Measurements from ENCODE around the gene PAFAH2. TPM values are rescaled to one million over a fixed set of nuclear protein-coding genes. Genes with fewer than 3 reads are reported as not detected.

PAFAH2 gene
- total and polyA plus RNA-seq, 2 of the 13 experiments (the other 11 are each of a cell fraction or from before 2014, with no cell fraction given): 6.9 to 9.4 TPM

DNA sequence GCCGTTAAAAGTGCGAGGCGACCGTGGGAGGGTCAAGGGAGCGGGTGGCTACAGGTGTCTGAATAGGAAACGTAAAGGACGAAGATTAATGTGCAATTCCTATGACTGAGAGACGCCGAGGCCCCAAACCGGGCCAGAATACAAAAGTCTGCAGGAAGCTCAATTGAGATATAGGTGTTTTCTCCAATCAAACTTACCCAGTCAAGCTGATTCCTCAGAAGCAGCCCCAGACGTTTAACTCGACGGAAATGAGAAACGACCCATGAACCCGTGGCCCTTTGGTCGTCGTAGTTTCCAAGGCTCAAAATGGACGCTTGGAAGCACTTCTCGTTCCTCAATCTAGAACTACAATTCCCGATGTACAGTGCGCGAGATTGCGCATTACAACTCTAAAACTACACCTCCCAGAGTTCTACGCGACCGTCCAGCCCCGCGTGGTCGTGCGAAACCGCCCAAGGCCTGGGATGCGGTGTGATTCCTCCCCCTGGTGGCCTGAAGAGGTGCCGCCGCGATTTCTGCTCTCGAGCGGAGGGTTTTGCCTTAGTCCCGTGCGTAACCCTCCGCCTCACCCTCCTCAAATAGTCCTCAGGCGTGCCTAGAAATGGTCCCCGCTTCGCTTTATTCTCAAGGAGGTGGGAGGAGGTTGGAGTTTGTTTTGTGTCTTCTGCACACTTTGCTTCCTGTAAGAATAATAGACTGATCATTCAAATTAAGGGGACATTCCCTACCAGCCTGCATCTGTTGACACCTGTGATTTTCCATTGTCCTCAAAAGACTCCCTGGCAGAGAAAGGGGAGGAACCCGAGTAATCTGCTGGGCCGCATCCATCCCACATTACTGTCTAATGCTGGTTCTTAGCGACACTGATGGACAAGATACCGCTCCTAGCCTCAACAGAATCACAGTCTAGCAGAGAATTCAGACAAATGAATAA is at the start of gene PAFAH2 (continued):
- TF ChIP-seq CREB1 (IDR thresholded peaks at IDR 0.05) (peak; percentile 85), CREB1 (CRISPR knock-in tag; IDR thresholded peaks at IDR 0.05) (peak; percentile 95), CBX2 (IDR thresholded peaks at IDR 0.05; ENCODE audit: low read depth, low read length) (no peak), CBX2 (CRISPR knock-in tag; IDR thresholded peaks at IDR 0.05; ENCODE audit: low read depth) (no peak), CHD2 (IDR thresholded peaks at IDR 0.05; ENCODE audit: low read depth, low read length) (peak; percentile 93), ZNF274 (CRISPR knock-in tag; IDR thresholded peaks at IDR 0.05) (peak; percentile 51; the same call in 1 of the 2 replicates), RBFOX2 (IDR thresholded peaks at IDR 0.05; ENCODE audit: low read depth, low read length) (0 out of 2 replicates have a peak, but pooled peaks have one; percentile 29), PRDM15 (CRISPR knock-in tag; IDR thresholded peaks at IDR 0.05) (no peak), ZNF337 (CRISPR knock-in tag; IDR thresholded peaks at IDR 0.05; ENCODE audit: borderline replicate concordance, low read depth) (no peak), ZFP82 (CRISPR knock-in tag; IDR thresholded peaks at IDR 0.05; ENCODE audit: borderline replicate concordance) (peak; percentile 86), GPBP1L1 (CRISPR knock-in tag; IDR thresholded peaks at IDR 0.05) (no peak), ZBTB8A (CRISPR knock-in tag; IDR thresholded peaks at IDR 0.05; ENCODE audit: borderline replicate concordance, low read depth) (no peak; the same call in 1 of the 2 replicates), ZNF230 (CRISPR knock-in tag; IDR thresholded peaks at IDR 0.05) (peak; percentile 74; the same call in 1 of the 2 replicates)
- TF ChIP-seq, protein P1, sequence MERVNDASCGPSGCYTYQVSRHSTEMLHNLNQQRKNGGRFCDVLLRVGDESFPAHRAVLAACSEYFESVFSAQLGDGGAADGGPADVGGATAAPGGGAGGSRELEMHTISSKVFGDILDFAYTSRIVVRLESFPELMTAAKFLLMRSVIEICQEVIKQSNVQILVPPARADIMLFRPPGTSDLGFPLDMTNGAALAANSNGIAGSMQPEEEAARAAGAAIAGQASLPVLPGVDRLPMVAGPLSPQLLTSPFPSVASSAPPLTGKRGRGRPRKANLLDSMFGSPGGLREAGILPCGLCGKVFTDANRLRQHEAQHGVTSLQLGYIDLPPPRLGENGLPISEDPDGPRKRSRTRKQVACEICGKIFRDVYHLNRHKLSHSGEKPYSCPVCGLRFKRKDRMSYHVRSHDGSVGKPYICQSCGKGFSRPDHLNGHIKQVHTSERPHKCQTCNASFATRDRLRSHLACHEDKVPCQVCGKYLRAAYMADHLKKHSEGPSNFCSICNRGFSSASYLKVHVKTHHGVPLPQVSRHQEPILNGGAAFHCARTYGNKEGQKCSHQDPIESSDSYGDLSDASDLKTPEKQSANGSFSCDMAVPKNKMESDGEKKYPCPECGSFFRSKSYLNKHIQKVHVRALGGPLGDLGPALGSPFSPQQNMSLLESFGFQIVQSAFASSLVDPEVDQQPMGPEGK (CRISPR knock-in tag; IDR thresholded peaks at IDR 0.05): peak; percentile 92
- TF ChIP-seq, protein P2, sequence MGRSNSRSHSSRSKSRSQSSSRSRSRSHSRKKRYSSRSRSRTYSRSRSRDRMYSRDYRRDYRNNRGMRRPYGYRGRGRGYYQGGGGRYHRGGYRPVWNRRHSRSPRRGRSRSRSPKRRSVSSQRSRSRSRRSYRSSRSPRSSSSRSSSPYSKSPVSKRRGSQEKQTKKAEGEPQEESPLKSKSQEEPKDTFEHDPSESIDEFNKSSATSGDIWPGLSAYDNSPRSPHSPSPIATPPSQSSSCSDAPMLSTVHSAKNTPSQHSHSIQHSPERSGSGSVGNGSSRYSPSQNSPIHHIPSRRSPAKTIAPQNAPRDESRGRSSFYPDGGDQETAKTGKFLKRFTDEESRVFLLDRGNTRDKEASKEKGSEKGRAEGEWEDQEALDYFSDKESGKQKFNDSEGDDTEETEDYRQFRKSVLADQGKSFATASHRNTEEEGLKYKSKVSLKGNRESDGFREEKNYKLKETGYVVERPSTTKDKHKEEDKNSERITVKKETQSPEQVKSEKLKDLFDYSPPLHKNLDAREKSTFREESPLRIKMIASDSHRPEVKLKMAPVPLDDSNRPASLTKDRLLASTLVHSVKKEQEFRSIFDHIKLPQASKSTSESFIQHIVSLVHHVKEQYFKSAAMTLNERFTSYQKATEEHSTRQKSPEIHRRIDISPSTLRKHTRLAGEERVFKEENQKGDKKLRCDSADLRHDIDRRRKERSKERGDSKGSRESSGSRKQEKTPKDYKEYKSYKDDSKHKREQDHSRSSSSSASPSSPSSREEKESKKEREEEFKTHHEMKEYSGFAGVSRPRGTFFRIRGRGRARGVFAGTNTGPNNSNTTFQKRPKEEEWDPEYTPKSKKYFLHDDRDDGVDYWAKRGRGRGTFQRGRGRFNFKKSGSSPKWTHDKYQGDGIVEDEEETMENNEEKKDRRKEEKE (IDR thresholded peaks at IDR 0.05): no peak
- TF ChIP-seq, protein P3, sequence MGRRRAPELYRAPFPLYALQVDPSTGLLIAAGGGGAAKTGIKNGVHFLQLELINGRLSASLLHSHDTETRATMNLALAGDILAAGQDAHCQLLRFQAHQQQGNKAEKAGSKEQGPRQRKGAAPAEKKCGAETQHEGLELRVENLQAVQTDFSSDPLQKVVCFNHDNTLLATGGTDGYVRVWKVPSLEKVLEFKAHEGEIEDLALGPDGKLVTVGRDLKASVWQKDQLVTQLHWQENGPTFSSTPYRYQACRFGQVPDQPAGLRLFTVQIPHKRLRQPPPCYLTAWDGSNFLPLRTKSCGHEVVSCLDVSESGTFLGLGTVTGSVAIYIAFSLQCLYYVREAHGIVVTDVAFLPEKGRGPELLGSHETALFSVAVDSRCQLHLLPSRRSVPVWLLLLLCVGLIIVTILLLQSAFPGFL (CRISPR knock-in tag; IDR thresholded peaks at IDR 0.05): no peak
